K562 (cell line): Measurements from ENCODE around the gene KLF1. TPM values are rescaled to one million over a fixed set of nuclear protein-coding genes. Genes with fewer than 3 reads are reported as not detected.

Source experiments
- CC2D1A ChIP-seq: fragments of 450-650 bp; IDR thresholded peaks from 2 replicates; pipeline ENCODE4 v1.6.1; 2017; ENCODE audit warnings: mild to moderate bottlenecking
- ESRRA ChIP-seq: fragments of 450-650 bp; IDR thresholded peaks from 2 replicates; pipeline ENCODE4 v1.6.1; 2014; ENCODE audit warnings: low read depth, mild to moderate bottlenecking, moderate library complexity, borderline replicate concordance
- ETV6 ChIP-seq, 3 experiments: fragments of 150-350 bp in 1 of 3; sonication (generic) in 1 of 3; formaldehyde crosslinking in 1 of 3; IDR thresholded peaks; 2 replicates each; pipeline versions ENCODE4 v1.6.1 to v1.8.0; 2014 to 2022; ENCODE audit warnings: borderline replicate concordance in 2 of 3, low read depth in 2 of 3, antibody characterized with exemption in 1 of 3, low read length in 1 of 3, mild to moderate bottlenecking in 1 of 3, missing genetic modification reagents in 1 of 3
- MAFF ChIP-seq: IDR thresholded peaks from 2 replicates; pipeline ENCODE4 v1.6.1; 2012; ENCODE audit warnings: low read length, improper control_type of control experiment
- NRF1 ChIP-seq, 2 experiments: fragments of 450-650 bp; IDR thresholded peaks in 1 of 2; conservative IDR thresholded peaks in 1 of 2; 2 replicates each; pipeline ENCODE4 v1.6.1; 2014; ENCODE audit warnings: mild to moderate bottlenecking in 2 of 2
- PTTG1 ChIP-seq: fragments of 450-650 bp; IDR thresholded peaks from 2 replicates; pipeline ENCODE4 v1.6.1; 2016; ENCODE audit warnings: low read depth, mild to moderate bottlenecking, missing genetic modification characterization, missing compliant biosample characterization
- RBM25 ChIP-seq: fragments of 200-400 bp; formaldehyde crosslinking; IDR thresholded peaks from 2 replicates; pipeline ENCODE4 v1.6.1; 2018; ENCODE audit warnings: low read length, low read depth, moderate library complexity; ENCODE audit not compliant: severe bottlenecking
- ZFPM2 ChIP-seq: fragments of 250-450 bp; sonication (Bioruptor Pico); IDR thresholded peaks from 2 replicates; pipeline ENCODE4 v1.5.1; 2022; ENCODE audit warnings: mild to moderate bottlenecking
- ZNF184 ChIP-seq: sonication (generic); formaldehyde crosslinking; IDR thresholded peaks from 2 replicates; pipeline ENCODE4 v1.5.0; 2020; ENCODE audit warnings: missing genetic modification reagents
- ZNF274 ChIP-seq: IDR thresholded peaks from 2 replicates; pipeline ENCODE4 v1.6.1; 2011; ENCODE audit warnings: low read depth, mild to moderate bottlenecking, low read length, moderate library complexity, borderline replicate concordance
- polyA plus RNA-seq, 8 experiments: library from polyadenylated mRNA; depleted of rRNA in 4 of 8; stranded (reverse) in 5 of 8; unstranded in 3 of 8; fragments of >200 nt; fragmentation: Nextera tagmentation in 2 of 8; fragmentation: Illumina TruSeq in 1 of 8; extraction: Ambion mirVana in 2 of 8; extraction: Trizol in 1 of 8; gene quantifications; 2 replicates each; pipeline versions ENCODE4 v1.2.1 to v1.2.3, GENCODE V29; 2011 to 2014; ENCODE audit warnings: inconsistent platforms in 1 of 8, missing spikeins in 1 of 8
- total RNA-seq, 7 experiments: library from RNA; depleted of rRNA in 6 of 7; stranded (reverse); fragments of >200 nt in 6 of 7; fragmentation: Illumina TruSeq in 2 of 7; extraction: Trizol in 2 of 7; gene quantifications; 2 replicates each; pipeline versions ENCODE4 v1.2.1 to v1.2.3, GENCODE V29; 2011 to 2021; ENCODE audit warnings: low replicate concordance in 1 of 7
- TF ChIP-seq, protein P1 (sequence below): fragments of 450-650 bp; IDR thresholded peaks from 2 replicates; pipeline ENCODE4 v1.6.1; 2018; ENCODE audit not compliant: partially characterized antibody
- TF ChIP-seq, protein P2 (sequence below): conservative IDR thresholded peaks from 2 replicates; pipeline ENCODE4 v1.6.1; 2011; ENCODE audit warnings: low read depth, mild to moderate bottlenecking, low read length; ENCODE audit not compliant: control insufficient read depth
- TF ChIP-seq, protein P3 (sequence below): fragments of 450-650 bp; formaldehyde crosslinking; conservative IDR thresholded peaks from 2 replicates; pipeline ENCODE4 v1.4.0; 2022; ENCODE audit warnings: mild to moderate bottlenecking, missing genetic modification characterization
- TF ChIP-seq, protein P4 (sequence below), 2 experiments: fragments of 200-800 bp in 1 of 2; sonication (Bioruptor generic) in 1 of 2; sonication (generic) in 1 of 2; formaldehyde crosslinking in 1 of 2; IDR thresholded peaks in 1 of 2; conservative IDR thresholded peaks in 1 of 2; 2 replicates each; pipeline versions ENCODE4 v1.5.0 to v1.6.1; 2016 to 2020; ENCODE audit warnings: missing compliant biosample characterization in 1 of 2, missing genetic modification characterization in 1 of 2, missing genetic modification reagents in 1 of 2
- TF ChIP-seq, protein P5 (sequence below): fragments of 200-800 bp; sonication (Bioruptor generic); IDR thresholded peaks from 2 replicates; pipeline ENCODE4 v1.6.1; 2017; ENCODE audit warnings: missing genetic modification characterization, missing compliant biosample characterization
- TF ChIP-seq, protein P6 (sequence below): fragments of 450-650 bp; IDR thresholded peaks from 2 replicates; pipeline ENCODE4 v1.6.1; 2016; ENCODE audit warnings: missing biosample characterization, missing genetic modification characterization

KLF1 gene
- total and polyA plus RNA-seq, 9 of the 15 experiments (the other 6 are each of a cell fraction or from before 2014, with no cell fraction given) = 8.4 to 163 (median 47.3) TPM

DNA sequence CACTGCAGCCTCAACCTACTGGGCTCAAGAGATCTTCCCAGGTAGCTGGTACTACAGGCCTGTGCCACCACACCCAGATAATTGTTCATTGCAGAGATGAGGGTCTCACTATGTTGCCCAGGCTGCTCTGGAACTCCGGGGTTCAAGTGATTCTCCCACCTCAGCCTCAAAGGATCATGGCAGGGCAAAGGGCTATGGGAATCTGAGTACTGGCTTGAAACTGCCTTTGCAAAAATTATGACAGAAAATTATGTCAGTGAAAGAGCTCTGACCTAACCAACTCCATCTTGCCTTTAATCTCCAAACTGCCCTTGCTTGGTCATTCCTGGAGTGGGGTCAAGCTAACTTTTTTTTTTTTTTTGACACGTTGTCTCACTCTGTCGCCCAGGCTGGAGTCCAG, 4.4 kb downstream of the KLF1 start (continued):
- TF ChIP-seq ESRRA = no peak
- no peak for TF ChIP-seq ZFPM2 (CRISPR knock-in tag)
- TF ChIP-seq, protein P1, sequence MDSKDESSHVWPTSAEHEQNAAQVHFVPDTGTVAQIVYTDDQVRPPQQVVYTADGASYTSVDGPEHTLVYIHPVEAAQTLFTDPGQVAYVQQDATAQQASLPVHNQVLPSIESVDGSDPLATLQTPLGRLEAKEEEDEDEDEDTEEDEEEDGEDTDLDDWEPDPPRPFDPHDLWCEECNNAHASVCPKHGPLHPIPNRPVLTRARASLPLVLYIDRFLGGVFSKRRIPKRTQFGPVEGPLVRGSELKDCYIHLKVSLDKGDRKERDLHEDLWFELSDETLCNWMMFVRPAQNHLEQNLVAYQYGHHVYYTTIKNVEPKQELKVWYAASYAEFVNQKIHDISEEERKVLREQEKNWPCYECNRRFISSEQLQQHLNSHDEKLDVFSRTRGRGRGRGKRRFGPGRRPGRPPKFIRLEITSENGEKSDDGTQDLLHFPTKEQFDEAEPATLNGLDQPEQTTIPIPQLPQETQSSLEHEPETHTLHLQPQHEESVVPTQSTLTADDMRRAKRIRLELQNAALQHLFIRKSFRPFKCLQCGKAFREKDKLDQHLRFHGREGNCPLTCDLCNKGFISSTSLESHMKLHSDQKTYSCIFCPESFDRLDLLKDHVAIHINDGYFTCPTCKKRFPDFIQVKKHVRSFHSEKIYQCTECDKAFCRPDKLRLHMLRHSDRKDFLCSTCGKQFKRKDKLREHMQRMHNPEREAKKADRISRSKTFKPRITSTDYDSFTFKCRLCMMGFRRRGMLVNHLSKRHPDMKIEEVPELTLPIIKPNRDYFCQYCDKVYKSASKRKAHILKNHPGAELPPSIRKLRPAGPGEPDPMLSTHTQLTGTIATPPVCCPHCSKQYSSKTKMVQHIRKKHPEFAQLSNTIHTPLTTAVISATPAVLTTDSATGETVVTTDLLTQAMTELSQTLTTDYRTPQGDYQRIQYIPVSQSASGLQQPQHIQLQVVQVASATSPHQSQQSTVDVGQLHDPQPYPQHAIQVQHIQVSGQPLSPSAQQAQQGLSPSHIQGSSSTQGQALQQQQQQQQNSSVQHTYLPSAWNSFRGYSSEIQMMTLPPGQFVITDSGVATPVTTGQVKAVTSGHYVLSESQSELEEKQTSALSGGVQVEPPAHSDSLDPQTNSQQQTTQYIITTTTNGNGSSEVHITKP = no peak
- no peak for TF ChIP-seq MAFF
- TF ChIP-seq, protein P2, sequence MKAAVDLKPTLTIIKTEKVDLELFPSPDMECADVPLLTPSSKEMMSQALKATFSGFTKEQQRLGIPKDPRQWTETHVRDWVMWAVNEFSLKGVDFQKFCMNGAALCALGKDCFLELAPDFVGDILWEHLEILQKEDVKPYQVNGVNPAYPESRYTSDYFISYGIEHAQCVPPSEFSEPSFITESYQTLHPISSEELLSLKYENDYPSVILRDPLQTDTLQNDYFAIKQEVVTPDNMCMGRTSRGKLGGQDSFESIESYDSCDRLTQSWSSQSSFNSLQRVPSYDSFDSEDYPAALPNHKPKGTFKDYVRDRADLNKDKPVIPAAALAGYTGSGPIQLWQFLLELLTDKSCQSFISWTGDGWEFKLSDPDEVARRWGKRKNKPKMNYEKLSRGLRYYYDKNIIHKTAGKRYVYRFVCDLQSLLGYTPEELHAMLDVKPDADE = no peak
- TF ChIP-seq, protein P3, sequence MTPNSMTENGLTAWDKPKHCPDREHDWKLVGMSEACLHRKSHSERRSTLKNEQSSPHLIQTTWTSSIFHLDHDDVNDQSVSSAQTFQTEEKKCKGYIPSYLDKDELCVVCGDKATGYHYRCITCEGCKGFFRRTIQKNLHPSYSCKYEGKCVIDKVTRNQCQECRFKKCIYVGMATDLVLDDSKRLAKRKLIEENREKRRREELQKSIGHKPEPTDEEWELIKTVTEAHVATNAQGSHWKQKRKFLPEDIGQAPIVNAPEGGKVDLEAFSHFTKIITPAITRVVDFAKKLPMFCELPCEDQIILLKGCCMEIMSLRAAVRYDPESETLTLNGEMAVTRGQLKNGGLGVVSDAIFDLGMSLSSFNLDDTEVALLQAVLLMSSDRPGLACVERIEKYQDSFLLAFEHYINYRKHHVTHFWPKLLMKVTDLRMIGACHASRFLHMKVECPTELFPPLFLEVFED (CRISPR knock-in tag) = 0 out of 2 replicates have a peak, but pooled peaks have one; percentile 34
- peak; percentile 84 for TF ChIP-seq PTTG1 (tag)
- TF ChIP-seq, protein P4, sequence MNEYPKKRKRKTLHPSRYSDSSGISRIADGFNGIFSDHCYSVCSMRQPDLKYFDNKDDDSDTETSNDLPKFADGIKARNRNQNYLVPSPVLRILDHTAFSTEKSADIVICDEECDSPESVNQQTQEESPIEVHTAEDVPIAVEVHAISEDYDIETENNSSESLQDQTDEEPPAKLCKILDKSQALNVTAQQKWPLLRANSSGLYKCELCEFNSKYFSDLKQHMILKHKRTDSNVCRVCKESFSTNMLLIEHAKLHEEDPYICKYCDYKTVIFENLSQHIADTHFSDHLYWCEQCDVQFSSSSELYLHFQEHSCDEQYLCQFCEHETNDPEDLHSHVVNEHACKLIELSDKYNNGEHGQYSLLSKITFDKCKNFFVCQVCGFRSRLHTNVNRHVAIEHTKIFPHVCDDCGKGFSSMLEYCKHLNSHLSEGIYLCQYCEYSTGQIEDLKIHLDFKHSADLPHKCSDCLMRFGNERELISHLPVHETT (CRISPR knock-in tag; conservative IDR thresholded peaks at IDR 0.05 in 1 of 2, IDR thresholded peaks at IDR 0.05 in 1 of 2) = no peak
- TF ChIP-seq NRF1 (conservative IDR thresholded peaks at IDR 0.05 in 1 of 2, IDR thresholded peaks at IDR 0.05 in 1 of 2) = no peak
- TF ChIP-seq, protein P5, sequence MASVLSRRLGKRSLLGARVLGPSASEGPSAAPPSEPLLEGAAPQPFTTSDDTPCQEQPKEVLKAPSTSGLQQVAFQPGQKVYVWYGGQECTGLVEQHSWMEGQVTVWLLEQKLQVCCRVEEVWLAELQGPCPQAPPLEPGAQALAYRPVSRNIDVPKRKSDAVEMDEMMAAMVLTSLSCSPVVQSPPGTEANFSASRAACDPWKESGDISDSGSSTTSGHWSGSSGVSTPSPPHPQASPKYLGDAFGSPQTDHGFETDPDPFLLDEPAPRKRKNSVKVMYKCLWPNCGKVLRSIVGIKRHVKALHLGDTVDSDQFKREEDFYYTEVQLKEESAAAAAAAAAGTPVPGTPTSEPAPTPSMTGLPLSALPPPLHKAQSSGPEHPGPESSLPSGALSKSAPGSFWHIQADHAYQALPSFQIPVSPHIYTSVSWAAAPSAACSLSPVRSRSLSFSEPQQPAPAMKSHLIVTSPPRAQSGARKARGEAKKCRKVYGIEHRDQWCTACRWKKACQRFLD (CRISPR knock-in tag) = peak; percentile 54; the same call in 1 of the 2 replicates
- no peak for TF ChIP-seq CC2D1A
- no peak for TF ChIP-seq ZNF274
- no peak for TF ChIP-seq ZNF184
- TF ChIP-seq, protein P6, sequence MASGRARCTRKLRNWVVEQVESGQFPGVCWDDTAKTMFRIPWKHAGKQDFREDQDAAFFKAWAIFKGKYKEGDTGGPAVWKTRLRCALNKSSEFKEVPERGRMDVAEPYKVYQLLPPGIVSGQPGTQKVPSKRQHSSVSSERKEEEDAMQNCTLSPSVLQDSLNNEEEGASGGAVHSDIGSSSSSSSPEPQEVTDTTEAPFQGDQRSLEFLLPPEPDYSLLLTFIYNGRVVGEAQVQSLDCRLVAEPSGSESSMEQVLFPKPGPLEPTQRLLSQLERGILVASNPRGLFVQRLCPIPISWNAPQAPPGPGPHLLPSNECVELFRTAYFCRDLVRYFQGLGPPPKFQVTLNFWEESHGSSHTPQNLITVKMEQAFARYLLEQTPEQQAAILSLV (tag) = peak; percentile 90
- TF ChIP-seq RBM25 = no peak
- TF ChIP-seq ETV6 (IDR thresholded peaks at IDR 0.05; ENCODE audit: borderline replicate concordance in 1 of 2, low read depth in 2 of 2, low read length in 1 of 2) = no peak
- TF ChIP-seq ETV6 (CRISPR knock-in tag; IDR thresholded peaks at IDR 0.05; ENCODE audit: borderline replicate concordance) = no peak
